A549 (cell line): ENCODE measurements around the gene LTBP4. TPM values are rescaled to one million over a fixed set of nuclear protein-coding genes. Genes with fewer than 3 reads are reported as not detected.

ENCODE experiments used
- ATAC-seq, 2 experiments: fragments of 200-7000 bp in 1 of 2; fragments of >200 bp in 1 of 2; cut with Nextera tagmentation in 1 of 2; cut with Tn5 transposase in 1 of 2; 3 replicates each; pipeline versions ENCODE4 v1.8.0 to v1.9.1; 2018 to 2020; ENCODE audit warnings: mild to moderate bottlenecking in 1 of 2, moderate library complexity in 1 of 2
- CTCF ChIA-PET: fragments of 300-600 bp; sonication (Branson Sonifier 250); formaldehyde crosslinking; extraction: SDS; loops from one replicate; lab custom pipeline; 2021; ENCODE audit warnings: antibody characterized with exemption, inconsistent platforms; lab: Yijun Ruan, JAX
- POLR2A ChIA-PET: fragments of 350-600 bp; formaldehyde crosslinking; extraction: SDS; loops from one replicate; lab custom pipeline; 2021; ENCODE audit warnings: antibody characterized with exemption, inconsistent platforms; lab: Yijun Ruan, JAX
- DNase-seq, 2 experiments: peaks; one replicate each; pipeline versions ENCODE4 v3.0.0 to v3.0.0-alpha.2; 2011 to 2016; ENCODE audit warnings: low read depth in 1 of 2, low spot score in 1 of 2
- FAIRE-seq: peaks from 2 replicates; lab custom pipeline; 2011; peaks lifted over from hg19 to GRCh38; lab: Jason Lieb, UNC
- H3K27ac ChIP-seq, 2 experiments: fragments of >200 bp; sonication (Bioruptor Twin); formaldehyde crosslinking; 3 replicates each; pipeline ENCODE4 v1.5.1; 2016 to 2017
- H3K4me1 ChIP-seq: fragments of >200 bp; sonication (Bioruptor Twin); formaldehyde crosslinking; 3 replicates; pipeline ENCODE4 v1.6.1; 2016
- H3K4me2 ChIP-seq: fragments of >200 bp; sonication (Bioruptor Twin); formaldehyde crosslinking; 3 replicates; pipeline ENCODE4 v1.6.1; 2016
- H3K4me3 ChIP-seq: fragments of >200 bp; sonication (Bioruptor Twin); formaldehyde crosslinking; 3 replicates; pipeline ENCODE4 v1.5.1; 2016
- H3K9me3 ChIP-seq: fragments of >200 bp; sonication (Bioruptor Twin); formaldehyde crosslinking; 3 replicates; pipeline ENCODE4 v1.6.1; 2016
- ATOH8 ChIP-seq: fragments of 250-450 bp; sonication (Bioruptor Pico); IDR thresholded peaks from 2 replicates; pipeline ENCODE4 v1.5.0; 2020; ENCODE audit warnings: low read depth, mild to moderate bottlenecking, moderate library complexity
- CBX2 ChIP-seq: fragments of 200-600 bp; sonication (generic); IDR thresholded peaks from 2 replicates; pipeline ENCODE4 v1.6.1; 2016; ENCODE audit warnings: low read depth, mild to moderate bottlenecking, borderline replicate concordance
- CHD4 ChIP-seq: fragments of 200-600 bp; sonication (generic); IDR thresholded peaks from 2 replicates; pipeline ENCODE4 v1.6.1; 2016; ENCODE audit warnings: antibody characterized with exemption, mild to moderate bottlenecking, borderline replicate concordance
- CTCF ChIP-seq: fragments of >200 bp; sonication (Bioruptor Twin); formaldehyde crosslinking; IDR thresholded peaks from 3 replicates; pipeline ENCODE4 v1.5.1; 2016
- E2F6 ChIP-seq: IDR thresholded peaks from 2 replicates; pipeline ENCODE4 v1.6.1; 2012; ENCODE audit warnings: low read depth, borderline replicate concordance
- EHF ChIP-seq: fragments of 250-450 bp; sonication (Bioruptor Pico); IDR thresholded peaks from 2 replicates; pipeline ENCODE4 v1.5.0; 2020; ENCODE audit warnings: mild to moderate bottlenecking
- FOSL2 ChIP-seq, 2 experiments: fragments of 450-650 bp in 1 of 2; fragments of >200 bp in 1 of 2; sonication (Bioruptor Twin) in 1 of 2; formaldehyde crosslinking; IDR thresholded peaks; 2 replicates each; pipeline versions ENCODE4 v1.5.0 to v1.6.1; 2016 to 2020; ENCODE audit warnings: mild to moderate bottlenecking in 1 of 2, moderate library complexity in 1 of 2
- HDAC2 ChIP-seq: fragments of 200-600 bp; sonication (generic); IDR thresholded peaks from 2 replicates; pipeline ENCODE4 v1.6.1; 2016
- JUN ChIP-seq, 2 experiments: fragments of >200 bp; sonication (Bioruptor Twin); formaldehyde crosslinking; IDR thresholded peaks; 2 replicates in 1 of 2; 3 replicates in 1 of 2; pipeline ENCODE4 v1.6.1; 2016 to 2017
- KDM1A ChIP-seq: fragments of 200-600 bp; sonication (generic); IDR thresholded peaks from 2 replicates; pipeline ENCODE4 v1.6.1; 2016; ENCODE audit warnings: low read depth, mild to moderate bottlenecking
- MAFK ChIP-seq: fragments of 450-650 bp; IDR thresholded peaks from 2 replicates; pipeline ENCODE4 v1.6.1; 2014; ENCODE audit not compliant: partially characterized antibody
- MAX ChIP-seq: IDR thresholded peaks from 2 replicates; pipeline ENCODE4 v1.6.1; 2012
- NFE2L2 ChIP-seq: fragments of 150-350 bp; conservative IDR thresholded peaks from 2 replicates; pipeline ENCODE4 v1.6.1; 2014; ENCODE audit warnings: low read length
- NR3C1 ChIP-seq: fragments of >200 bp; sonication (Bioruptor Twin); formaldehyde crosslinking; IDR thresholded peaks from 3 replicates; pipeline ENCODE4 v1.6.1; 2017
- POLR2A ChIP-seq: IDR thresholded peaks from 2 replicates; pipeline ENCODE4 v1.6.1; 2012; ENCODE audit warnings: mild to moderate bottlenecking, low read length
- POLR2AphosphoS2 ChIP-seq: conservative IDR thresholded peaks from 2 replicates; pipeline ENCODE4 v1.6.1; 2012; ENCODE audit warnings: low read length, improper control_type of control experiment, inconsistent platforms
- RCOR1 ChIP-seq: fragments of 150-350 bp; IDR thresholded peaks from 2 replicates; pipeline ENCODE4 v1.6.1; 2014; ENCODE audit warnings: antibody characterized with exemption, low read length, low read depth
- ZC3H11A ChIP-seq: fragments of 450-650 bp; IDR thresholded peaks from 2 replicates; pipeline ENCODE4 v1.6.1; 2014; ENCODE audit warnings: antibody characterized with exemption, mild to moderate bottlenecking
- ZFP36 ChIP-seq: fragments of 450-650 bp; IDR thresholded peaks from 2 replicates; pipeline ENCODE4 v1.6.1; 2014; ENCODE audit warnings: borderline replicate concordance; ENCODE audit not compliant: partially characterized antibody
- WGBS: methylation state at CpG from one replicate; pipeline ENCODE4 v1.1.6; 2017; ENCODE audit errors: missing lambda C conversion rate; 5-methylcytosine and 5-hydroxymethylcytosine counted together
- polyA plus RNA-seq, 4 experiments: library from polyadenylated mRNA; depleted of rRNA in 3 of 4; stranded (reverse); fragments of >200 nt; fragmentation: RNase III in 1 of 4; extraction: RNeasy Plus Mini Kit Qiagen cat#74134 plus additional on column Dnase treatment in 1 of 4; gene quantifications; 2 replicates in 3 of 4; 3 replicates in 1 of 4; pipeline ENCODE4 v1.2.3, GENCODE V29; 2011 to 2017
- TF ChIP-seq, protein P1 (sequence below): fragments of >200 bp; sonication (Bioruptor Twin); formaldehyde crosslinking; IDR thresholded peaks from 2 replicates; pipeline ENCODE4 v1.6.1; 2016
- TF ChIP-seq, protein P2 (sequence below): fragments of >200 bp; sonication (Bioruptor Twin); formaldehyde crosslinking; IDR thresholded peaks from 3 replicates; pipeline ENCODE4 v1.6.1; 2016
- TF ChIP-seq, protein P3 (sequence below): IDR thresholded peaks from 2 replicates; pipeline ENCODE4 v1.6.1; 2012
- TF ChIP-seq, protein P4 (sequence below): fragments of 200-600 bp; sonication (generic); IDR thresholded peaks from 2 replicates; pipeline ENCODE4 v1.6.1; 2016; ENCODE audit warnings: antibody characterized with exemption, mild to moderate bottlenecking, moderate library complexity

Gene LTBP4
- polyA plus RNA-seq, 2 of the 4 experiments (the other 2 are of a cell fraction) = 23.1 to 43.2 TPM

- Histone ChIP-seq H3K9me3 (no peaks in the 10 kb centered on the region), H3K4me1 (peaks cover 16% of the 10 kb centered on the region; the same call in 2 of the 3 replicates), H3K4me3 (peak overlapping the region; percentile 44)
- ChIA-PET POLR2A (interaction anchor here (0.6 to 1.4 kb wide), 4 partner anchors 15 to 608 kb away, joined by 3 to 12 read pairs (median 4); no protein-coding TSS in a partner anchor), CTCF (interaction anchor here (0.6 to 15.6 kb wide), 6 partner anchors 9 to 297 kb away, joined by 3 to 423 read pairs (median 4); no protein-coding TSS in a partner anchor)
- ATAC-seq = peak; percentile 2 to 39; a peak in 3 of 6 replicates
- no peak for FAIRE-seq
- DNase-seq = peak; percentile 71 to 85
- TF ChIP-seq CHD4 (no peak; the same call in 1 of the 2 replicates), FOSL2 (IDR thresholded peaks at IDR 0.05) (no peak), FOSL2 (CRISPR knock-in tag; IDR thresholded peaks at IDR 0.05) (no peak), HDAC2 (no peak), JUN (IDR thresholded peaks at IDR 0.05) (peak in 1 of 2 experiments; percentile 34; a peak in 1 of 5 replicates), E2F6 (no peak), POLR2AphosphoS2 (no peak), KDM1A (no peak), NR3C1 (no peak), ZC3H11A (no peak), ATOH8 (no peak), NFE2L2 (no peak), MAX (no peak), POLR2A (peak; percentile 25; the same call in 1 of the 2 replicates), CBX2 (no peak), ZFP36 (no peak), MAFK (no peak), RCOR1 (no peak), EHF (CRISPR knock-in tag) (no peak), CTCF (no peak)
- TF ChIP-seq, protein P1, sequence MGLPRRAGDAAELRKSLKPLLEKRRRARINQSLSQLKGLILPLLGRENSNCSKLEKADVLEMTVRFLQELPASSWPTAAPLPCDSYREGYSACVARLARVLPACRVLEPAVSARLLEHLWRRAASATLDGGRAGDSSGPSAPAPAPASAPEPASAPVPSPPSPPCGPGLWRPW = no peak
- TF ChIP-seq, protein P2, sequence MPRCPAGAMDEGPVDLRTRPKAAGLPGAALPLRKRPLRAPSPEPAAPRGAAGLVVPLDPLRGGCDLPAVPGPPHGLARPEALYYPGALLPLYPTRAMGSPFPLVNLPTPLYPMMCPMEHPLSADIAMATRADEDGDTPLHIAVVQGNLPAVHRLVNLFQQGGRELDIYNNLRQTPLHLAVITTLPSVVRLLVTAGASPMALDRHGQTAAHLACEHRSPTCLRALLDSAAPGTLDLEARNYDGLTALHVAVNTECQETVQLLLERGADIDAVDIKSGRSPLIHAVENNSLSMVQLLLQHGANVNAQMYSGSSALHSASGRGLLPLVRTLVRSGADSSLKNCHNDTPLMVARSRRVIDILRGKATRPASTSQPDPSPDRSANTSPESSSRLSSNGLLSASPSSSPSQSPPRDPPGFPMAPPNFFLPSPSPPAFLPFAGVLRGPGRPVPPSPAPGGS = no peak
- TF ChIP-seq, protein P3, sequence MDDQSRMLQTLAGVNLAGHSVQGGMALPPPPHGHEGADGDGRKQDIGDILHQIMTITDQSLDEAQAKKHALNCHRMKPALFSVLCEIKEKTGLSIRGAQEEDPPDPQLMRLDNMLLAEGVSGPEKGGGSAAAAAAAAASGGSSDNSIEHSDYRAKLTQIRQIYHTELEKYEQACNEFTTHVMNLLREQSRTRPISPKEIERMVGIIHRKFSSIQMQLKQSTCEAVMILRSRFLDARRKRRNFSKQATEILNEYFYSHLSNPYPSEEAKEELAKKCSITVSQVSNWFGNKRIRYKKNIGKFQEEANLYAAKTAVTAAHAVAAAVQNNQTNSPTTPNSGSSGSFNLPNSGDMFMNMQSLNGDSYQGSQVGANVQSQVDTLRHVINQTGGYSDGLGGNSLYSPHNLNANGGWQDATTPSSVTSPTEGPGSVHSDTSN = 0 out of 2 replicates have a peak, but pooled peaks have one; percentile 18
- TF ChIP-seq, protein P4, sequence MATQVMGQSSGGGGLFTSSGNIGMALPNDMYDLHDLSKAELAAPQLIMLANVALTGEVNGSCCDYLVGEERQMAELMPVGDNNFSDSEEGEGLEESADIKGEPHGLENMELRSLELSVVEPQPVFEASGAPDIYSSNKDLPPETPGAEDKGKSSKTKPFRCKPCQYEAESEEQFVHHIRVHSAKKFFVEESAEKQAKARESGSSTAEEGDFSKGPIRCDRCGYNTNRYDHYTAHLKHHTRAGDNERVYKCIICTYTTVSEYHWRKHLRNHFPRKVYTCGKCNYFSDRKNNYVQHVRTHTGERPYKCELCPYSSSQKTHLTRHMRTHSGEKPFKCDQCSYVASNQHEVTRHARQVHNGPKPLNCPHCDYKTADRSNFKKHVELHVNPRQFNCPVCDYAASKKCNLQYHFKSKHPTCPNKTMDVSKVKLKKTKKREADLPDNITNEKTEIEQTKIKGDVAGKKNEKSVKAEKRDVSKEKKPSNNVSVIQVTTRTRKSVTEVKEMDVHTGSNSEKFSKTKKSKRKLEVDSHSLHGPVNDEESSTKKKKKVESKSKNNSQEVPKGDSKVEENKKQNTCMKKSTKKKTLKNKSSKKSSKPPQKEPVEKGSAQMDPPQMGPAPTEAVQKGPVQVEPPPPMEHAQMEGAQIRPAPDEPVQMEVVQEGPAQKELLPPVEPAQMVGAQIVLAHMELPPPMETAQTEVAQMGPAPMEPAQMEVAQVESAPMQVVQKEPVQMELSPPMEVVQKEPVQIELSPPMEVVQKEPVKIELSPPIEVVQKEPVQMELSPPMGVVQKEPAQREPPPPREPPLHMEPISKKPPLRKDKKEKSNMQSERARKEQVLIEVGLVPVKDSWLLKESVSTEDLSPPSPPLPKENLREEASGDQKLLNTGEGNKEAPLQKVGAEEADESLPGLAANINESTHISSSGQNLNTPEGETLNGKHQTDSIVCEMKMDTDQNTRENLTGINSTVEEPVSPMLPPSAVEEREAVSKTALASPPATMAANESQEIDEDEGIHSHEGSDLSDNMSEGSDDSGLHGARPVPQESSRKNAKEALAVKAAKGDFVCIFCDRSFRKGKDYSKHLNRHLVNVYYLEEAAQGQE = no peak
- TF ChIP-seq, all 56 proteins: peak for 3
- Histone ChIP-seq H3K4me2 (peak overlapping the region; percentile 48), H3K27ac (peak overlapping the region; percentile 60 to 74)
- WGBS = 66% methylated on average over 50 of the region's 50 CpGs
Observed at GRCh38 chr19:40612831-40613689, 11.9 kb downstream of the LTBP4 start.
